GM23338 (cell line): ENCODE data around the gene RNF214.

Experiments used
- CREB1 ChIP-seq: fragments of 250-450 bp; sonication (Bioruptor Pico); IDR thresholded peaks from 2 replicates; pipeline ENCODE4 v1.5.0; 2020; ENCODE audit warnings: low read depth, mild to moderate bottlenecking, moderate library complexity
- CTCF ChIP-seq, 2 experiments: fragments of 200-600 bp in 1 of 2; sonication (generic) in 1 of 2; conservative IDR thresholded peaks; 2 replicates each; pipeline versions ENCODE4 v1.5.1 to v1.6.1; 2016 to 2017; ENCODE audit warnings: antibody characterized with exemption in 2 of 2, low read depth in 2 of 2, mild to moderate bottlenecking in 2 of 2, moderate library complexity in 1 of 2
- EZH2phosphoT487 ChIP-seq: fragments of 200-600 bp; sonication (generic); IDR thresholded peaks from one replicate; pipeline ENCODE4 v1.8.1; 2018; ENCODE audit warnings: antibody characterized with exemption; ENCODE audit not compliant: unreplicated experiment
- POLR2AphosphoS5 ChIP-seq: IDR thresholded peaks from 2 replicates; pipeline ENCODE4 v1.6.1; 2016; ENCODE audit warnings: antibody characterized with exemption, low read depth
- TF ChIP-seq, protein P1 (sequence below): IDR thresholded peaks from 2 replicates; pipeline ENCODE4 v1.6.1; 2016; ENCODE audit warnings: antibody characterized with exemption
- TF ChIP-seq, protein P2 (sequence below): IDR thresholded peaks from one replicate; pipeline ENCODE4 v1.6.1; 2018; ENCODE audit warnings: antibody characterized with exemption; ENCODE audit not compliant: unreplicated experiment

- TF ChIP-seq CTCF (conservative IDR thresholded peaks at IDR 0.05; ENCODE audit: low read depth in 2 of 2) (no peak), CREB1 (CRISPR knock-in tag) (no peak), EZH2phosphoT487 (no peak), POLR2AphosphoS5 (no peak)
- TF ChIP-seq, protein P1, sequence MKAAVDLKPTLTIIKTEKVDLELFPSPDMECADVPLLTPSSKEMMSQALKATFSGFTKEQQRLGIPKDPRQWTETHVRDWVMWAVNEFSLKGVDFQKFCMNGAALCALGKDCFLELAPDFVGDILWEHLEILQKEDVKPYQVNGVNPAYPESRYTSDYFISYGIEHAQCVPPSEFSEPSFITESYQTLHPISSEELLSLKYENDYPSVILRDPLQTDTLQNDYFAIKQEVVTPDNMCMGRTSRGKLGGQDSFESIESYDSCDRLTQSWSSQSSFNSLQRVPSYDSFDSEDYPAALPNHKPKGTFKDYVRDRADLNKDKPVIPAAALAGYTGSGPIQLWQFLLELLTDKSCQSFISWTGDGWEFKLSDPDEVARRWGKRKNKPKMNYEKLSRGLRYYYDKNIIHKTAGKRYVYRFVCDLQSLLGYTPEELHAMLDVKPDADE: no peak
- TF ChIP-seq, protein P2, sequence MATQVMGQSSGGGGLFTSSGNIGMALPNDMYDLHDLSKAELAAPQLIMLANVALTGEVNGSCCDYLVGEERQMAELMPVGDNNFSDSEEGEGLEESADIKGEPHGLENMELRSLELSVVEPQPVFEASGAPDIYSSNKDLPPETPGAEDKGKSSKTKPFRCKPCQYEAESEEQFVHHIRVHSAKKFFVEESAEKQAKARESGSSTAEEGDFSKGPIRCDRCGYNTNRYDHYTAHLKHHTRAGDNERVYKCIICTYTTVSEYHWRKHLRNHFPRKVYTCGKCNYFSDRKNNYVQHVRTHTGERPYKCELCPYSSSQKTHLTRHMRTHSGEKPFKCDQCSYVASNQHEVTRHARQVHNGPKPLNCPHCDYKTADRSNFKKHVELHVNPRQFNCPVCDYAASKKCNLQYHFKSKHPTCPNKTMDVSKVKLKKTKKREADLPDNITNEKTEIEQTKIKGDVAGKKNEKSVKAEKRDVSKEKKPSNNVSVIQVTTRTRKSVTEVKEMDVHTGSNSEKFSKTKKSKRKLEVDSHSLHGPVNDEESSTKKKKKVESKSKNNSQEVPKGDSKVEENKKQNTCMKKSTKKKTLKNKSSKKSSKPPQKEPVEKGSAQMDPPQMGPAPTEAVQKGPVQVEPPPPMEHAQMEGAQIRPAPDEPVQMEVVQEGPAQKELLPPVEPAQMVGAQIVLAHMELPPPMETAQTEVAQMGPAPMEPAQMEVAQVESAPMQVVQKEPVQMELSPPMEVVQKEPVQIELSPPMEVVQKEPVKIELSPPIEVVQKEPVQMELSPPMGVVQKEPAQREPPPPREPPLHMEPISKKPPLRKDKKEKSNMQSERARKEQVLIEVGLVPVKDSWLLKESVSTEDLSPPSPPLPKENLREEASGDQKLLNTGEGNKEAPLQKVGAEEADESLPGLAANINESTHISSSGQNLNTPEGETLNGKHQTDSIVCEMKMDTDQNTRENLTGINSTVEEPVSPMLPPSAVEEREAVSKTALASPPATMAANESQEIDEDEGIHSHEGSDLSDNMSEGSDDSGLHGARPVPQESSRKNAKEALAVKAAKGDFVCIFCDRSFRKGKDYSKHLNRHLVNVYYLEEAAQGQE: no peak
These were observed 33.9 kb upstream of the RNF214 start for GRCh38 chr11:117198613-117199012.
